Thoracic aorta endothelial cell (primary cell): Measurements from ENCODE around the gene DEFB108B. TPM values are rescaled to one million over a fixed set of nuclear protein-coding genes. Genes with fewer than 3 reads are reported as not detected.

Experiments used
- small RNA-seq: library from RNA; depleted of rRNA; stranded (forward); fragments of <200 nt; gene quantifications from one replicate; pipeline ENCODE3, GENCODE V24; 2012
- total RNA-seq: library from RNA; depleted of rRNA; stranded (reverse); fragments of >200 nt; gene quantifications from 2 replicates; pipeline ENCODE4 v1.2.3, GENCODE V29; 2012

Gene DEFB108B
- total RNA-seq: not detected in 2 replicates

GRCh38 chr11:71832811-71833210, at the start of gene DEFB108B:
Gene DEFB108B, plus strand, starts transcription at chr11:71833200. Its CDS starts 0 bp downstream, at chr11:71833200.

GRCh38 chr11:71878059-71878458, 45.1 kb downstream of the DEFB108B start, which contains the start of gene DEFB131B:
Gene DEFB131B, plus strand, starts transcription at chr11:71878453. Its CDS starts 0 bp downstream, at chr11:71878453.

Small RNA genes within 50 kb of the gene (small RNA-seq; reads per million reads assigned to genes)
- not detected for gene RNA5SP342

Other genes with a start within 250 kb of the DEFB108B start
- gene DEFB131B, start 45.3 kb downstream of the DEFB108B start, total RNA-seq: not detected in 2 replicates
- 11.8 and 12.5 TPM in 2 replicates for gene XNDC1N, start 95.4 kb downstream of the DEFB108B start, total RNA-seq
- 52.1 and 58.2 TPM in 2 replicates for gene RNF121, start 95.8 kb downstream of the DEFB108B start, total RNA-seq
- 9.4 and 13.5 TPM in 2 replicates for gene IL18BP, start 165.7 kb downstream of the DEFB108B start, total RNA-seq
- 149 and 164 TPM in 2 replicates for gene NUMA1, start 247.3 kb downstream of the DEFB108B start, total RNA-seq
- 1.5 and 2.2 TPM in 2 replicates for gene LRRC51, start 247.7 kb downstream of the DEFB108B start, total RNA-seq